Activated T-cell treated with anti-CD3 and anti-CD28 coated beads, Interleukin-2, amount 50 U/mL, for 72 hours (primary cell): ENCODE measurements around the gene NAV2. TPM values are rescaled to one million over a fixed set of nuclear protein-coding genes. Genes with fewer than 3 reads are reported as not detected.
"Not testable (repeated sequence)": the region's sequence is repeated elsewhere in the genome, so short reads cannot be mapped to it uniquely, and the experiment has no call there.

Experiments
- ATAC-seq, 2 donors: fragments of 150-1000 bp; cut with Tn5 transposase; replicated peaks in 1 of 2; 2 replicates each; pipeline ENCODE4 v1.10.0; 2021; ENCODE audit warnings: moderate library complexity in 2 of 2, mild to moderate bottlenecking in 1 of 2
- DNase-seq, 2 donors: peaks; one replicate each; pipeline ENCODE4 v3.0.0; 2021 to 2022; ENCODE audit warnings: mixed read lengths in 1 of 2
- H3K27ac Mint-ChIP-seq: one replicate; pipeline ENCODE4 v1.8.0; 2022; ENCODE audit warnings: mild to moderate bottlenecking, moderate library complexity, mixed read lengths
- H3K27me3 Mint-ChIP-seq: one replicate; pipeline ENCODE4 v1.8.0; 2022; ENCODE audit warnings: low read depth, mixed read lengths
- H3K36me3 Mint-ChIP-seq, 2 donors: one replicate each; pipeline ENCODE4 v1.8.0; 2022; ENCODE audit warnings: mixed read lengths in 2 of 2, mild to moderate bottlenecking in 1 of 2; ENCODE audit not compliant: insufficient read depth in 2 of 2
- H3K4me1 Mint-ChIP-seq: one replicate; pipeline ENCODE4 v1.8.0; 2022; ENCODE audit warnings: low read depth, mixed read lengths
- H3K4me3 Mint-ChIP-seq, 2 donors: one replicate each; pipeline ENCODE4 v1.8.0; 2022; ENCODE audit warnings: mild to moderate bottlenecking in 2 of 2, mixed read lengths in 2 of 2, moderate library complexity in 2 of 2
- H3K9me3 Mint-ChIP-seq, 2 donors: one replicate each; pipeline ENCODE4 v1.8.0; 2022; ENCODE audit warnings: mixed read lengths in 2 of 2
- total RNA-seq, 2 donors: library from RNA; stranded (reverse); gene quantifications; one replicate each; pipeline ENCODE4 v1.2.3, GENCODE V29; 2022

NAV2 gene
- total RNA-seq, 2 donors from 2014 or later = 1.8 to 2.0 TPM

DNA sequence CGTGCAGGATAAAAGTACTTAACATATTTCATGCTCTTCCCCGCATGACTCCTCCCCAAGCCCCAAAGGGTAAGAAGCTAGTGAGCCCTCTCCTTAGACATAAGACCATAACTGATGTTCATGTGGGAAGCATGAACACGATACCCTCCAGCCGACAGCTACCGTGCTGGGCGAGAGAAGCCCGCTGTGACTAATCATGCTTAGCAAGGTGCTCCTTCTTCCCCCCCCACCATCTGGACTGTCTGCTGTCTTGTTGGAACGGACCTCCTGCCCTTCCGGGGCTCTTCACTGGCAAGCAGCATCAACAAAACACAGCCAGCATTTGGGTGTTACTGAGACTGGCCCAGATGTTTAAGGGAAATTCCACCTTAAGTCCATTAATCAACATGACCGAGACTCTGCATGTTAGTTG, 247.0 kb downstream of the NAV2 start:
- Mint-ChIP-seq H3K9me3 (peaks cover 0 to 3% of the 10 kb centered on the region in 2 donors), H3K4me3 (no peak overlapping the region), H3K27ac (no peak overlapping the region), H3K4me1 (peaks cover 35% of the 10 kb centered on the region), H3K36me3 (no peaks in the 10 kb centered on the region), H3K27me3 (peaks cover 34% of the 10 kb centered on the region)
- DNase-seq (no peak), ATAC-seq (no peak)

DNA sequence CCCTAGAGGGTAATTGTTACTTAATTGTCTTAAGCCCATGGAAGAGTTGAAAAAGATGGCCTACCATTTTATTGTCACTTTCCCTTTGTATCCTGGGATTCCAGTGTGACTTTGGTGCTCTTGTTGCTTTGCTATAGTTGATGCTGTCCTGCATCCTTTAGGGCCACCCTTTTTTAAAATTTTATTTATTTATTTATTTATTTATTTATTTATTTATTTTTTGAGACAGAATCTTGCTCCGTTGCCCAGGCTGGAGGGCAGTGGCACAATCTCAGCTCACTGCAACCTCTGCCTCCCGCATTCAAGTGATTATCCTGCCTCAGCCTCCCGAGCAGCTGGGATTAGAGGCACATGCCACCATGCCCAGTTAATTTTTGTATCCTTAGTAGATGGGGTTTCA, 247.8 kb downstream of the NAV2 start:
- not testable (repeated sequence) for ATAC-seq, H3K9me3 Mint-ChIP-seq, DNase-seq, H3K27ac Mint-ChIP-seq, H3K36me3 Mint-ChIP-seq, H3K4me3 Mint-ChIP-seq
- H3K4me1 Mint-ChIP-seq = peaks cover 42% of the 10 kb centered on the region
- H3K27me3 Mint-ChIP-seq = peaks cover 36% of the 10 kb centered on the region

DNA sequence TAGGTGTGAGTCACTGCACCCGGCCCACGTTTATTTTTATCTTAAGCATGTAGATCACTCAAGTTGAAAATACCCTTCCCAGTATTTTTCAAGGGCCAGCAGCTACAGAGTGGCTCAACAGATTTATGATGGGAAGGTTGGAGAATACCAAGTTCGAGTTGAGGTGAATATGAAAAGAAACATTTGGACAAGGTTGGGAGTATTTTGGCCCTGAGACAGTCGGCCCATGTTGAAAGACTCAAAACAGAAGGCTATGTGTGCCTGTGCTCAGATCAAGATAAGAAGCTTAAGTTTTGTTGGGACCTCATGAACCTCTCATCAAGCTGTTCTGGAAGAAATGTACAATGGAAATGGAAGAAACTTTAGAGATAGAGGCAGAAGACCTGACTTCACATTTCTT, 248.6 kb downstream of the NAV2 start:
- no peaks in the 10 kb centered on the region for H3K36me3 Mint-ChIP-seq
- H3K4me1 Mint-ChIP-seq = peaks cover 46% of the 10 kb centered on the region
- H3K9me3 Mint-ChIP-seq = peaks cover 0 to 3% of the 10 kb centered on the region in 2 donors
- peaks cover 36% of the 10 kb centered on the region for H3K27me3 Mint-ChIP-seq
- DNase-seq (no peak), ATAC-seq (no peak)
- no peak overlapping the region for H3K4me3 Mint-ChIP-seq
- H3K27ac Mint-ChIP-seq = no peak overlapping the region

DNA sequence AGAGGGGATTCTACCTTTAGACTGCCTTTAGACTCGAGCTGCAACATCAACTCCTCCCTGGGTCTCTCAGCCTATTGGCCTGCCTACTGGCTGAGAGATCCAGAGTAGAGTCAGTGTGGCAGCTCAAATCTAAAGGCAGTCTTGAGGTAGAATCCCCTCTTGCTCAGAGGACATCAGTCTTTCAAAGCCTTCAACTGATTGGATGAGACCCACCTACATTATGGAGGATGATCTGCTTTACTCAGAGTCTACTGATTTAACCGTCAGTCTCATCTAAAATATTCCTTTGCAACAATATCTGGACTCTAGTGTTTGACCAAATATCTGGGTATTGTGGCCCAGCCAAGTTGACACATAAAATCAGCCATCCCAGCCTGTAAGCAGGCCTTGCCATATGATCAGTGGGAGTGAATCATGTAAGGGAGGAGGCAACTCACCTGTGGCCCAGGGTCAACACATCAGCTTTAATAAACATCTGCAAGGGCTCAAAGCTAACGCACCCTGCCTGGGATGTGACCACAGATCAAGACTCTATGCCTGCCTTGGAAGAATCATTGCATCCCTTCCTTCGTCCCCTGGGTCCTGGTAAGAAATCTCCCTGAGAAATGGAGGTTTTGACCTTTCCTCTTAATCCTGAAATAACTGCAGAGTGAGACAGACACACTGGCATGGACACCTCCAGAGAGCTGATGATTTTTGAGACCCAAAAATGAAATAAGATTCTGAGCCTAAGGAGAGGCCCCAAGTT, 249.6 kb downstream of the NAV2 start:
- peaks cover 38% of the 10 kb centered on the region for H3K27me3 Mint-ChIP-seq
- DNase-seq = no peak
- H3K9me3 Mint-ChIP-seq = peaks cover 0 to 3% of the 10 kb centered on the region in 2 donors
- H3K36me3 Mint-ChIP-seq = no peaks in the 10 kb centered on the region
- H3K27ac Mint-ChIP-seq = no peak overlapping the region
- H3K4me3 Mint-ChIP-seq = no peak overlapping the region
- H3K4me1 Mint-ChIP-seq = peaks cover 46% of the 10 kb centered on the region
- no peak for ATAC-seq

DNA sequence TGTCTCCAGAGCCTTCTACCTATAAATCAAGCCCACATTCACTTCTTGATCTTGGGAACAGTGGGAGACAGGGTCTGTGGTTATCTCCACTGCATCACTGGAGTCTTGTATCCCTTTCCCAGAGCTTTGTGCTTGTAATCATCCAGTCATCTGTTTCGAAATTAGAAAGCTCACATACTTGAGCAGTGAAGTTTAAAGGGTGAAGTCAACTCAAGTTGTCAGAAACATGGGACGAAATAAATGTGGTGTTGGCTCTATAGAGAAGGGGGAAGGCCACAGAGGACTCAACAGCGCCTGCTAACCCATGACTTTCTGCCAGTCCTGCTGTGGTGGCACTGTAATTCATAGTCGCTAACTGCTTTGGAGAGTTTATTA, 250.2 kb downstream of the NAV2 start:
- no peak overlapping the region for H3K27ac Mint-ChIP-seq
- no peaks in the 10 kb centered on the region for H3K36me3 Mint-ChIP-seq
- peaks cover 38% of the 10 kb centered on the region for H3K27me3 Mint-ChIP-seq
- no peak for DNase-seq
- peak overlapping the region in 1 of 2 donors; percentile 63 for H3K4me3 Mint-ChIP-seq
- no peak for ATAC-seq
- peaks cover 0 to 3% of the 10 kb centered on the region in 2 donors for H3K9me3 Mint-ChIP-seq
- H3K4me1 Mint-ChIP-seq = peaks cover 46% of the 10 kb centered on the region

DNA sequence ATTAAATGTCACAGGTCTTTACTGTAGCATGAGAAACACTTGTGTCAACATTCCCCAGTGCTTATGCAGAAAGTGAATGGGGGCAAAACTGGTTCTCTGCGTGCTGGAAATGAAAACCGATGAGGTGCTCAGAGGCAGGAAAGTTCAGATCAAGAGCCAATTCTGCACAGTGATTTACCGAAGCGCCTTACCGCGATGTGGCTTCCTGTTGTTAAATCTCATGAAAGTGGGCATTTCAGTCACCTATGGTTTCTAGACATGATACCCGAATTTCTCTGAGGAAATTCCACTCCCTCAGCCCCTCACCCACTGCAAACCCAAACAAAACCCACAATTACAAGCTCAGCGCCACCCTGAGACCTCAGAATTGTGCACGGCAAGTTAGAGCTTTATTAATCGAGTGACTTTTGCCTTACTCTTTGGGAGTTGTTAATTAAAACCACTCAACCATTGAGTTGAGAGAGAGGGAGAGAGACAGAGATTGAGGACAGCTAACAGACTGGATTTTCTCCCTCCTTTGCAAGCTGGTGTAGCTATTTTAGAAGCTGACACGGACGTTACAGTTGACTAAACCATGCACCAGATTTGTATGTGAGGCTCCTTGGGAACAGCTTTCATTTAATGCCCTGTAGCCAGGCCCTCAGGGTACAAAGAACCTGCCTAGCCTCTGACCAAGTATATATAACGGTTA, 251.2 kb downstream of the NAV2 start:
- Mint-ChIP-seq H3K4me1 (peaks cover 38% of the 10 kb centered on the region), H3K9me3 (peaks cover 0 to 3% of the 10 kb centered on the region in 2 donors), H3K27me3 (peaks cover 40% of the 10 kb centered on the region), H3K4me3 (peak overlapping the region; percentile 63 to 69), H3K36me3 (no peaks in the 10 kb centered on the region), H3K27ac (no peak overlapping the region)
- DNase-seq (peak; percentile 50 to 67), ATAC-seq (peak; percentile 85 to 88)

DNA sequence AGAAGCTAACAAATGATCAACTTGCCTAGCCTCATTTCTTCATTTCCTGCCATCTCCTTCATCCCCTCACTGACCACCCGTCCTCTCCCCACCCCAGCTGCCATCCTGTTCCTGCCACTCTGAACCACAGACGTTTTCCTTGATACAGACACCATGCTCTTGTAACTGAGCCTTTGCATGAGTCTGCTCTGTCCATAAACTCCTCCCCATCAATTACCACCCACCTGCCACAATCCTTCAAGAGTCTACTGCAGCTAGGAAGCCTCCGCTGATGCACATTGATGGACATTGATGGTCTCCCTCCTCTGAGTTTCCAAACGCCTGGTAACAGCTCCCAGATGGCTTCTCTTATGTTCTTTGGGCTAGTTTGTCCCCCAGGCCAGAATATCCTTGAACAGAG, 253.8 kb downstream of the NAV2 start:
- H3K9me3 Mint-ChIP-seq = peaks cover 0 to under 1% of the 10 kb centered on the region in 2 donors
- H3K27ac Mint-ChIP-seq = no peak overlapping the region
- ATAC-seq (no peak), DNase-seq (no peak)
- H3K4me1 Mint-ChIP-seq = peaks cover 59% of the 10 kb centered on the region
- no peaks in the 10 kb centered on the region for H3K36me3 Mint-ChIP-seq
- peaks cover 46% of the 10 kb centered on the region for H3K27me3 Mint-ChIP-seq
- H3K4me3 Mint-ChIP-seq = no peak overlapping the region

DNA sequence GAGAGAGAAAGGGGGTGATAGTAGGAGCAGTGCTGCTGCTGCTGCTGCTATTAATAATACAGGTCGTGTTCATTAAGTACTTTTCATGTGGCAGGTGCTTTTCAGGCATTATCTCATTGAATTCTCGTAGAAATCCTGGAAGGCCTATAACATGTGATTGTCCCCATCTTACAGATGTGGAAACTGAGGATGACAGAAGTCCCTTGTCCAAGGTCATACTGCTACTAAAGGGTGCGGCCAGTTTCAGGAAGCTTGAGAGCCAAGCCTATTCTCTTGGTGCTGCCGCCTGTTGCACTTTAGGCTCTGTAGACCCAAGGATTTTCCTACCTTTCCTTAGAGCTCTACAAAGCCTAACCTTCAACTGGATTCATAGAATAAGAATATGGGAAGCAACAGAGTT, 254.3 kb downstream of the NAV2 start:
- H3K9me3 Mint-ChIP-seq = no peaks in the 10 kb centered on the region
- no peak overlapping the region for H3K27ac Mint-ChIP-seq
- ATAC-seq = no peak
- no peak overlapping the region for H3K4me3 Mint-ChIP-seq
- DNase-seq = no peak
- H3K36me3 Mint-ChIP-seq = no peaks in the 10 kb centered on the region
- peaks cover 46% of the 10 kb centered on the region for H3K27me3 Mint-ChIP-seq
- H3K4me1 Mint-ChIP-seq = peaks cover 62% of the 10 kb centered on the region

DNA sequence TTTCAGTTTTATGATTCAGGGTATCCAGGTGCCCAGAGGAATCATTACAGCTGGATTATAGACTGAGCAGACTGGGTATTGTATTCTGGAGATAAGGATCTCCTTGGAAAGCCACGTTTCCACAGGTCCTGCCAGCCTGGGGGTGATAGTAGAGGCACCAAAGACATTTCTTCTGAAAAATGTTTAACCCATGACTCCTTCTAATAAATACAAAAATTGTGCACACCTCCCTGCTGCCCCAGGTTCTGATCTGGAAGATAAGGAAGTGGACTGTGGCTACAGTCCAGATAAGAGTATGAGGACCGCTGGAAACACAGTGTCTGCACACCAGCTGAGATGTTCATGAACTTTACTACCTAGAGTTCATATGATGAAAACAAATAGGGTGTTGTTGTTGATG, 255.2 kb downstream of the NAV2 start:
- DNase-seq (no peak), ATAC-seq (no peak)
- Mint-ChIP-seq H3K27me3 (peaks cover 54% of the 10 kb centered on the region), H3K27ac (no peak overlapping the region), H3K36me3 (no peaks in the 10 kb centered on the region), H3K4me1 (peaks cover 67% of the 10 kb centered on the region), H3K4me3 (no peak overlapping the region), H3K9me3 (no peaks in the 10 kb centered on the region)

DNA sequence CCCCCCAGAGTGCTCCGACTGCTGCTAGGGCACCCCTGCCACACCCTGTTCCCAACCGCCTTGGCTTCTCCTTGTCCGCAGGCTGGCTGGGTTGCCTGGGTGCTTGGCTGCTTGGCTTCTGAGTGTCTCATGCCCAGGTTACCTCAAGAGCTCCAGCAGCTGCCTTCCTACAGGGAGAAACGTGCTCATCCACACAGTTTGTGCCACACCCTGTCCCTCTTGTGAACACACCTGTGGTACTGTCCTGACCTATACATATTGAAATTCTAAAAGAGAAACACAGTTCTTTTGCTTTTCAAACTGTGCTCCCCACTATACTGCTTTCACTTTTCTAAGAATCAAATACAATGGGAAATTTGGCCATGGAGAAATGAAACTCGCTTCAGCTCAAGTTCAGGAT, 256.2 kb downstream of the NAV2 start:
- no peak for DNase-seq
- peaks cover 63% of the 10 kb centered on the region for H3K27me3 Mint-ChIP-seq

DNA sequence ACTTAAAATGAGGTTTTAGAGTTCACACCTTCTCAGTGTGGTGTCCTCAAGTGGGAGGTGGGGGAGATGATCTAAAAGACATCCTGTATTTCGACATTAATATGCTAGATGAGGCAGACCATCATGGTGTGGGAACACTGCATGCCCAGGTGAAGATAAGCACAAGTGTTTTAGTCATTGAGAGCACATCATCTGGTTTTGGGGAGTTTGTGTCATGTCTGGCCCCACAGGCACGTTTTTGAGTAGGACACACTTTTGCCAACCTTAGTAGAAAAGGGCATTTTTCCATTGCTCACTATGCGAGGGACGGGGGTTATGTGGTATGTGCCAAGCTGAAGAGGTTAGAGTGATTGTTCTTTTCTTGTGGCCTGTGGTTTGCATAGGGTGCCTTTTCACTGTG, 258.3 kb downstream of the NAV2 start:
- peak; percentile 63 to 76 for DNase-seq
- Mint-ChIP-seq H3K36me3 (no peaks in the 10 kb centered on the region), H3K4me3 (peak overlapping the region; percentile 18 to 55), H3K27ac (peak overlapping the region; percentile 29), H3K9me3 (no peaks in the 10 kb centered on the region), H3K4me1 (peaks cover 40% of the 10 kb centered on the region), H3K27me3 (peaks cover 63% of the 10 kb centered on the region)
- ATAC-seq = peak; percentile 89

More for the DNA sequence above, 256.2 kb downstream of the NAV2 start:
- H3K9me3 Mint-ChIP-seq = no peaks in the 10 kb centered on the region
- no peak overlapping the region for H3K27ac Mint-ChIP-seq
- no peak for ATAC-seq
- H3K36me3 Mint-ChIP-seq = no peaks in the 10 kb centered on the region
- H3K4me1 Mint-ChIP-seq = peaks cover 59% of the 10 kb centered on the region
- H3K4me3 Mint-ChIP-seq = no peak overlapping the region

DNA sequence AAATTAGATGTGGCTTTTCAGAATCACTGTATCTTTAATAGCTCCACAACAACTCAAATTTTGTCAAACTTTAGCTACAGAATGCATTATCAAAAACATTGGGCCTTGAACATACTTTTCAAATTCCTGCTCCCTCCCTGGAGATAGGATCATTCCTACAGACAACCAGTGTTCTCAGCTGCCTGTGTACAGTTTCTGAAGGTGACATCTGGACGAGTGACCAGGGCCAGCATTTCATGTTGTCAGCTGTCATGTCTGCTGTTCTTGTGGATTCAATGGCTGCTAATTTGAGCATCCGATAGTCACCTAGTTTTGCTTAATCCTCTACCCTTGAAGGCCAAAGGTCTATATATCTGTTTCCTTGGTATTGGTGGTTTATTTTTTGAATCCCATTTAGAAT, 259.5 kb downstream of the NAV2 start:
- H3K27me3 Mint-ChIP-seq = peaks cover 61% of the 10 kb centered on the region
- ATAC-seq = no peak
- no peaks in the 10 kb centered on the region for H3K36me3 Mint-ChIP-seq

DNA sequence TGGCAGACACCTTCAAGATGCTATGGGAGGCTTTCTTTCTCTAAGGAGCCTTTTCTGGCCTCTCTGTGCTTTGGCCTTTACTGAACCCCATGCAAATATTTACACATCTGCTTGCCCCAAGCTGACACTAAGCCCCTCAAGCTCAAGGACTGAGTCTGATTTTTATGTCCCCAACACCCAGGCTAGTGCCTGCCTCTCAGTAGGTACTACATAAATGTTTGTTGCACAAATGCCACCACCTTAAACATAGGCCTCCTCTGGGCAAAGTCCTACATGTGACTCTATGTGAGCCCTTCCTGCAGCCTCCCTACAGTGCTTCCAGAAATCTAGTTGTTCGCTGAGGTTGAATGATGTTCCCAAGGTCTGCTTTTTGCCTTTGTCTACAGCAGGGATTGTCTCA, 260.0 kb downstream of the NAV2 start:
- no peaks in the 10 kb centered on the region for H3K9me3 Mint-ChIP-seq
- ATAC-seq = no peak
- H3K27me3 Mint-ChIP-seq = peaks cover 55% of the 10 kb centered on the region
- no peak for DNase-seq
- no peaks in the 10 kb centered on the region for H3K36me3 Mint-ChIP-seq
- no peak overlapping the region for H3K4me3 Mint-ChIP-seq
- H3K27ac Mint-ChIP-seq = no peak overlapping the region
- H3K4me1 Mint-ChIP-seq = peaks cover 54% of the 10 kb centered on the region

More for the DNA sequence above, 259.5 kb downstream of the NAV2 start:
- H3K9me3 Mint-ChIP-seq = no peaks in the 10 kb centered on the region
- no peak overlapping the region for H3K4me3 Mint-ChIP-seq
- no peak overlapping the region for H3K27ac Mint-ChIP-seq
- H3K4me1 Mint-ChIP-seq = peaks cover 48% of the 10 kb centered on the region
- DNase-seq = no peak
